NCI-H526 treated with DMSO at 0.1 percent for 48 hours (cell line): Measurements from ENCODE around the gene EPHB6.

Source experiments
- DNase-seq: peaks from one replicate; lab custom pipeline; 2025; lab: John Stamatoyannopoulos, UW

Gene EPHB6

GRCh38 chr7:142864980-142865747, 10.3 kb downstream of the EPHB6 start:
- no peak for DNase-seq

DNA sequence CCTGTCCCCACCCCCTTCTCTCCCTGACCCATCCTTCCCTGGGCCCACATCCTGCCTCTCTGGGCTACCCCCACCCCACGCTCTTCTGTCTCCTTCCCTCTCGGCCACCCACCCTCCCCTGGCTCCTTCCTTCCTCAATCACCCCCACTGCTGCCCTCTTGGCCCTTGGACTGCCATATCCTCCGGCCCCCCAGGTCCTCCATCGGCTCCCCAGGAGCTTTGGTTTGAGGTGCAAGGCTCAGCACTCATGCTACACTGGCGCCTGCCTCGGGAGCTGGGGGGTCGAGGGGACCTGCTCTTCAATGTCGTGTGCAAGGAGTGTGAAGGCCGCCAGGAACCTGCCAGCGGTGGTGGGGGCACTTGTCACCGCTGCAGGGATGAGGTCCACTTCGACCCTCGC, 10.9 kb downstream of the EPHB6 start:
- DNase-seq, result no peak

- DNase-seq, result peak; percentile 9
Observed at GRCh38 chr7:142866361-142867096, 11.7 kb downstream of the EPHB6 start.

DNA sequence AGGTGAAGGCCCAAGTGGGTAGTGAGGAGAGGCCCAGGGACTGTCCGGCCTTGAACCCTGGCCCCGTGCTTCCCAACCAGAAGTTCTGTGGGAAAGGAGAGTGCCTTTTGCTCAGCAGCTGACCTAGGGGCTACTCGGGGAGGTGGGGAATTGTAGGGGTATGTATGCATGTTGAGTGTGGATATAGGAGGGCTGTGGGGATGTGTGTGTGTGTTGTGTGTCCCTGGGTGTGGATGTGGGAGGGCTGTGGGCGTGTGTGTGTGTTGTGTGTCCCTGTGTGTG, 12.2 kb downstream of the EPHB6 start:
- DNase-seq, result no peak

DNA sequence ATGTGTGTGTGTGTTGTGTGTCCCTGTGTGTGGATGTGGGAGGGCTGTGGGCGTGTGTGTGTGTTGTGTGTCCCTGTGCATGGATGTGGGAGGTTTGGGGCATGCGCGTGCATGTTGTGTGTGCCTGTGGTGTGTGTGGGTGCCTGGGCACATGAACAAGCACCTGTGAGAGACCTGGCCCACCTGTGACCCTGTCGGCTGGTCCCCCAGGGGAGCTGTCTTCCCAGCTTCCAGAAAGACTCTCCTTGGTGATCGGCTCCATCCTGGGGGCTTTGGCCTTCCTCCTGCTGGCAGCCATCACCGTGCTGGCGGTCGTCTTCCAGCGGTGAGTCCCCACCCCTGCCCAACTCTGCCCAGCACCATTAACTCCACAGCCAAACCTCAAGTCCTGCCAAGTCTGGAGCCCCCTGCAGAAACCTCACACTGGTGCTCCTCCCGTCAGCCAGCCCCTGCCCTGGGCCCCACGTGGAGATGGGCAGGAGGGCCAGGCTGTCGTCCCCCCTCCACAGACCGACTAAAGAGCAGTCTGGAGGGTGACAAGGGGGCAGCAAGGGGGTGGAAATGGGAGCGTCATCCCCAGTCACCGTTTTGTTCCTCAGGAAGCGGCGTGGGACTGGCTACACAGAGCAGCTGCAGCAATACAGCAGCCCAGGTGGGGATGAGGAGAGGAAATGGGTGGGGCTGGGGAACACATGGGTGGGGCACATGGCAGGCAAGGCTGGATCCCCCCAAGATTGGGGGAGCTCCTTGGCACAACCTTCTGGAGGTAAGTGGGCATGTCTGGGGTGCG, 12.7 kb downstream of the EPHB6 start:
- DNase-seq, result no peak

- DNase-seq, result no peak
Observed at GRCh38 chr7:142868188-142868985, 13.5 kb downstream of the EPHB6 start.

GRCh38 chr7:142868986-142869415, 14.1 kb downstream of the EPHB6 start:
- DNase-seq, result no peak

GRCh38 chr7:142869434-142869833, 14.6 kb downstream of the EPHB6 start:
- no peak for DNase-seq

DNA sequence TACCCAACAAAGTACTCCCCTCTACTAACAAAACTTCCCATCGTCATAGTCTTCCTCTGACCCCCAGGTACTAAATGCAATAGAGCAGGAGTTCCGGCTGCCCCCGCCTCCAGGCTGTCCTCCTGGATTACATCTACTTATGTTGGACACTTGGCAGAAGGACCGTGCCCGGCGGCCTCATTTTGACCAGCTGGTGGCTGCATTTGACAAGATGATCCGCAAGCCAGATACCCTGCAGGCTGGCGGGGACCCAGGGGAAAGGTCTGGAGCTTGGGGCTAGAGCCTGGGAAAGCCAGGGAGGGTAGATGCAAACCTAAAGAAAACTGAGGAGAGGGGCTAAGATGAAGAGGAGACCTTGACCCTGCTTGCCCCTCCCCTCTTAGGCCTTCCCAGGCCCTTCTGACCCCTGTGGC, 15.3 kb downstream of the EPHB6 start:
- DNase-seq, result no peak

GRCh38 chr7:142870566-142871259, 15.8 kb downstream of the EPHB6 start:
- no peak for DNase-seq

DNA sequence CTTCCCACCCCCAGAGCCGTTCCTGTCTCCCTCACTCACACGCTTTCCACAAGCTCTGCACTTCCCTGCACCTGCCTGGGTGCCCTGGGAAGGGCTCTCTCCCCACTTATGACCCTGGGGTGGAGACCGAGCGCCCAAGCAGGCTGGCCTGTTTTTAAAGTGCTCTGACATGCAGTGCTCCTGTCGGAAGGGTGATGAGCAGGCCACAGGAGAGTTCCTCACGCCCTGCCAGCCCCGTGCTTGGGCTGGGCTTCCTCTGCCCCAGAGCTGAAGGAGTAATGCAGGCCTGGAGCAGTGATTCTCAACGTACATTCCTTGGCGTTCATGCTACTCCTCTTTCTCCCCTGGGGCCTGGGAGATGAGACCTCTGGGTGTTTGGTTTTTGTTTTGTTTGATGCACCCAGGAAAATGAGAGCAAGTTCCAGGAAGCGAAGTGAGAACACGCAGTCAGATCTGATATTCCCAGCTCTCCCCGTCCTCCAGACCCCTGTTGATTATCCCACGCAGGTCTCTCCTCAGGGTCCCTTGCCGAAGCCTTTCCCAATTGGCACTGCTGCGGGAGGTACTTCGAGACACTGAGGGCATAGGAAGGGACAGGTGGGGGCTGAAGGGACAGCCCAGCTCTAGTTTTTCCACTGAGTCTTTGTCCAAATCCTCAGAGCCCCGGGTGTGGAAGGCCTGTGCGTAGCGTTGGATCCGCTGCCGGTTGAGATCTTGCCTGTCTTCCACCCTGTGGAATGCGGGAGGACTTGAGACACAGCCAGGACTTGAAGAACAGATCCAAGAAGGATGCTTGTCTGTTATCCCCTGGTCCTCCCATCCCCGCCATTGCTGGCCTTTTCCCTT, 16.6 kb downstream of the EPHB6 start:
- no peak for DNase-seq

- no peak for DNase-seq
Observed at GRCh38 chr7:142872106-142872675, 17.3 kb downstream of the EPHB6 start.

DNA sequence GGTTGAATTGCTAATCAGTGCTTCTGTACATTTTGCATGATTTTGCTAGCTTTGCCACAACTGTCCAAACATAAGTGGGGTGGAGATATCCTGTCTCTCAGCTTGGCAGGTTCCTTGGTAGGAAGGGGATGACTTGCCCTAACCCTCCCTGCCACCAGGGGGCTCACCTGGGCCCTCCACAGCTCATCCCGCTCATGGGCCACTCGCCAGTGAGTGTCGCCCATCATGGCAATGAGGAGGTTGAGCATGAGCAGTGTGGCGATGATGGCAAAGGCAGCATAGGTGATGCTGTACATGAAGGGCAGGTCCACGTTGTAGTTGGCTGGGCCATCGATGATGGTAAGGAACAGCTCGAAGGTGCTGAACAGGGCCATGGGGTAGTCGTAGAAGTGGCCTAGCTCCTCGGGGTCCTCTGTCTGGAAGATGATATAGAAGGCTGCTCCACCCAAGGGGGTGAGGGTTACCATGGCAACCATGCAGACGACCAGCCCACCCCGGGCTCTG, 18.5 kb downstream of the EPHB6 start:
- DNase-seq, result no peak

DNA sequence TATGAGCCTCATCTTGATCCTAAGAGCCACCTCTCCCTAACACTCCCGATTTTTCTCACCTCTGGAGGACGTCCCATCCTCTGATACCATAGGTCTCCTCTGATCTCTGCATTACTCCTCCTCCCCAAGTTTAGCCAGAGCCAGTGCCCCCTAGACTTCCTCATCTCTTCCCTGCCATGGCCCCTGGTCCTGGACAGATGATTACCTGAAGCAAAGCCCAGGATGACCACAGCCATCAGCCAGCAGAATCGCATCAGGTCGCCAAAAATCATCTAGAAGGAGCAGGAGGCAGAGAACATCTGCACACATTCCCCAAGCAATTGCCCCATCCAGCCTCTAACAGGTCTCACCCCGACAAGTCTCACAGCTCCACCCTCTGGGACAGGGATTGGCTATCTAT, 19.0 kb downstream of the EPHB6 start:
- DNase-seq, result no peak

DNA sequence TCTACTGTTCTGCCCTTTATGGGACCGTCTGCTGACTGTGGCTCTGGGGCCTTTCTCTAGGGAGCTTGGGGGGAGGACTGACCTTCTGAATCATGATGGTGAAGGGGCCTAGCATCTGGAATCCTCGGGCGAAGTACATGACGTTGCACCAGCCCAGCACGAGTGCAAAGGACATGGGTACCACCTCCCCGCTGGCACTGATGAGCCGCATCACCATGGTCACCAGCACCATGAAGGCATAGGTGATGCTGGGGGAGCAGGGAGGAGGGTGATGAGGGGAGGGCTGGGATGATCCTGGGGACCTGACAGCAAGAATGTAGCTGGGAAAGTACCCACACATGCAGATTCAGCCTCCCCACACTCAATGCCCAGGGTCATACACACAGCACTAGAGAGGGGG, 19.5 kb downstream of the EPHB6 start:
- no peak for DNase-seq

- DNase-seq, result no peak
Observed at GRCh38 chr7:142874837-142875236, 20.0 kb downstream of the EPHB6 start.

- no peak for DNase-seq
Observed at GRCh38 chr7:142875456-142875855, 20.6 kb downstream of the EPHB6 start.

DNA sequence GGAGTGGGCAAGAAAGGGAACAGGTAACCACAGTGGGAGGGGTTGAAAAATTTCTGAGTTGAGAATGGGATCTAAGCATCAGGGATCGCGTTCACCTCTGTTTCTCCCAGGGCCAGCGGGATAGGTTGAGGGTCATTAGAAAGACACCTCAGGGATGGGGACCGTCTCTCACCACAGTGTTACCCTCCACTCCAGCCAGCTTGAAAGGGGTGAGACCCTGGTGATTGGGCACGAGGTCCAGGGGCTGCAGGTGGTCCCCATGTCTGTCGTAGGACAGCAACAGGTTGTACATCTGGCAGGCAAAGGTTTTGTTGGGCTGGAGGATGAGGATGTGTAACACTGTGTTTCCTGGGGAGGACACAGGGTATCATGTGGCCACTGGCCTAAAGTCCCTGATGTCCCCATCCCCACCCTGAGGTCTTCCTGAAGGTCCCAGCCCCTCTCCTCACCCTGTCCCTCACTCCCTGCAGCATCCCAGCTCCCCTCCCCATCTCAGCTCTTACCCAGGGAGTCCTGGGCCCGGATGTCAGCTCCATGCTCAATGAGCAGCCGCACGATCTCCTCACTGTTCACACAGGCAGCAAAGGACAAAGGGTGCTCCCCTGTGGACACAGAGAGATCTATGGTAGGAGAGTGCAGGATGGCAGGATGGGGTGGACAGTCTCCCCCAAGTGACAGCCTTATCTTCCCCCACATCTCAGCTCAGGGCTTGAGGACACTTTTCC, 21.5 kb downstream of the EPHB6 start:
- no peak for DNase-seq
